GM12878 (cell line): Measurements from ENCODE around the gene SYT12. TPM values are rescaled to one million over a fixed set of nuclear protein-coding genes. Genes with fewer than 3 reads are reported as not detected.

Experiments
- ATAC-seq: fragments of 200-7000 bp; cut with Tn5 transposase; 3 replicates; pipeline ENCODE4 v1.9.1; 2020; ENCODE audit warnings: mild to moderate bottlenecking, moderate library complexity
- BruUV-seq: library from RNA; stranded (reverse); fragments of 400-500 nt; replicated peaks from 2 replicates; lab custom pipeline; 2021; lab: Mats Ljungman, UMichigan
- CTCF ChIA-PET: fragments of 300-600 bp; sonication (Branson Sonifier 250); formaldehyde crosslinking; extraction: SDS; loops from one replicate; lab custom pipeline; 2021; ENCODE audit warnings: inconsistent platforms; lab: Yijun Ruan, JAX
- POLR2A ChIA-PET: fragments of 350-600 bp; formaldehyde crosslinking; extraction: SDS; loops from one replicate; lab custom pipeline; 2021; ENCODE audit warnings: inconsistent platforms; lab: Charles Lee
- RAD21 ChIA-PET: fragments of 300-600 bp; sonication (Branson Sonifier 250); formaldehyde crosslinking; loops from one replicate; lab custom pipeline; 2023; ENCODE audit warnings: antibody characterized with exemption; ENCODE audit not compliant: unreplicated experiment; lab: Charles Lee
- SMC1A ChIA-PET: fragments of 300-600 bp; sonication (Branson Sonifier 250); formaldehyde crosslinking; loops from one replicate; lab custom pipeline; 2023; ENCODE audit not compliant: unreplicated experiment, uncharacterized antibody; lab: Charles Lee
- DNase-seq: peaks from one replicate; pipeline ENCODE4 v3.0.0-alpha.2; 2011; ENCODE audit warnings: low read depth, low spot score
- FAIRE-seq: peaks from 3 replicates; lab custom pipeline; 2011; peaks lifted over from hg19 to GRCh38; lab: Jason Lieb, UNC
- H2AFZ ChIP-seq: 2 replicates; pipeline ENCODE4 v1.6.0; 2011; ENCODE audit warnings: low read depth, low read length, control low read depth; ENCODE audit not compliant: control insufficient read depth
- H3K27ac ChIP-seq: 2 replicates; pipeline ENCODE4 v1.5.1; 2011; ENCODE audit warnings: control low read depth; ENCODE audit not compliant: control insufficient read depth, insufficient read depth
- H3K27me3 ChIP-seq, 2 experiments: replicated peaks in 1 of 2; 2 replicates each; pipeline versions ENCODE4 v1.6.0 to v1.6.1; 2011; ENCODE audit warnings: low read length in 1 of 2; ENCODE audit not compliant: control insufficient read depth in 2 of 2, insufficient read depth in 2 of 2
- H3K36me3 ChIP-seq, 2 experiments: 2 replicates each; pipeline ENCODE4 v1.5.1; 2011; ENCODE audit warnings: low read length in 1 of 2; ENCODE audit not compliant: control insufficient read depth in 2 of 2, insufficient read depth in 2 of 2
- H3K4me1 ChIP-seq: 2 replicates; pipeline ENCODE4 v1.6.1; 2011; ENCODE audit warnings: mild to moderate bottlenecking, low read length, moderate library complexity, mixed read lengths; ENCODE audit not compliant: control insufficient read depth, insufficient read depth
- H3K4me2 ChIP-seq: 2 replicates; pipeline ENCODE4 v1.6.0; 2011; ENCODE audit warnings: control low read depth; ENCODE audit not compliant: control insufficient read depth, insufficient read depth
- H3K4me3 ChIP-seq: fragments of 200-600 bp; sonication (generic); 2 replicates; pipeline ENCODE4 v1.5.1; 2016
- H3K79me2 ChIP-seq: 2 replicates; pipeline ENCODE4 v1.6.0; 2011; ENCODE audit warnings: low read length; ENCODE audit not compliant: control insufficient read depth, insufficient read depth
- H3K9ac ChIP-seq: 2 replicates; pipeline ENCODE4 v1.8.0; 2011; ENCODE audit warnings: low read length, control low read depth, mixed read lengths; ENCODE audit not compliant: control insufficient read depth, insufficient read depth
- H3K9me3 ChIP-seq: replicated peaks from 3 replicates; pipeline ENCODE4 v1.5.1; 2011; ENCODE audit warnings: mild to moderate bottlenecking, low read length; ENCODE audit not compliant: control insufficient read depth, insufficient read depth
- H4K20me1 ChIP-seq: 2 replicates; pipeline ENCODE4 v1.6.0; 2011; ENCODE audit not compliant: control insufficient read depth, insufficient read depth
- ATF7 ChIP-seq: fragments of 450-650 bp; IDR thresholded peaks from 2 replicates; pipeline ENCODE4 v1.6.1; 2016; ENCODE audit warnings: low read depth, mild to moderate bottlenecking
- CBX3 ChIP-seq: fragments of 200-600 bp; sonication (generic); IDR thresholded peaks from 2 replicates; pipeline ENCODE4 v1.6.1; 2016; ENCODE audit warnings: low read depth, borderline replicate concordance
- CREB1 ChIP-seq: IDR thresholded peaks from 2 replicates; pipeline ENCODE4 v1.6.1; 2012; ENCODE audit warnings: low read depth, mild to moderate bottlenecking, inconsistent platforms
- ESRRA ChIP-seq: IDR thresholded peaks from 2 replicates; pipeline ENCODE4 v1.6.1; 2012; ENCODE audit warnings: mild to moderate bottlenecking, low read length, improper control_type of control experiment
- HCFC1 ChIP-seq: fragments of 150-350 bp; IDR thresholded peaks from 2 replicates; pipeline ENCODE4 v1.6.1; 2014; ENCODE audit warnings: low read length
- MEF2B ChIP-seq: fragments of 450-650 bp; IDR thresholded peaks from 2 replicates; pipeline ENCODE4 v1.6.1; 2018; ENCODE audit warnings: mild to moderate bottlenecking, moderate library complexity; ENCODE audit not compliant: partially characterized antibody, poor library complexity, severe bottlenecking
- MLLT1 ChIP-seq: fragments of 450-650 bp; IDR thresholded peaks from 2 replicates; pipeline ENCODE4 v1.6.1; 2016; ENCODE audit warnings: mild to moderate bottlenecking
- RBBP5 ChIP-seq: fragments of 200-600 bp; sonication (generic); conservative IDR thresholded peaks from 2 replicates; pipeline ENCODE4 v1.6.1; 2016
- SREBF2 ChIP-seq: IDR thresholded peaks from 2 replicates; pipeline ENCODE4 v1.6.1; 2012; ENCODE audit warnings: mild to moderate bottlenecking, low read length
- SUZ12 ChIP-seq: fragments of 200-600 bp; sonication (generic); IDR thresholded peaks from one replicate; pipeline ENCODE4 v1.6.1; 2018; ENCODE audit warnings: antibody characterized with exemption, mild to moderate bottlenecking; ENCODE audit not compliant: unreplicated experiment
- USF1 ChIP-seq: IDR thresholded peaks from 2 replicates; pipeline ENCODE4 v1.6.1; 2011; ENCODE audit warnings: borderline replicate concordance, low read depth, mild to moderate bottlenecking, moderate library complexity, mixed read lengths, low read length; ENCODE audit not compliant: insufficient read depth; ENCODE audit errors: extremely low read length
- USF2 ChIP-seq: IDR thresholded peaks from 2 replicates; pipeline ENCODE4 v1.6.1; 2011; ENCODE audit warnings: low read depth, low read length, improper control_type of control experiment, borderline replicate concordance
- ZNF687 ChIP-seq: fragments of 450-650 bp; IDR thresholded peaks from 2 replicates; pipeline ENCODE4 v1.6.1; 2017; ENCODE audit warnings: mild to moderate bottlenecking, moderate library complexity
- ZZZ3 ChIP-seq: IDR thresholded peaks from 2 replicates; pipeline ENCODE4 v1.6.1; 2011; ENCODE audit warnings: low read depth; ENCODE audit not compliant: control insufficient read depth, insufficient read length
- WGBS: methylation state at CpG from one replicate; pipeline ENCODE4 v1.1.6; 2016; ENCODE audit warnings: low lambda C conversion rate; ENCODE audit not compliant: insufficient replicate concordance, insufficient coverage; ENCODE audit errors: missing lambda C conversion rate; 5-methylcytosine and 5-hydroxymethylcytosine counted together
- in situ Hi-C: fragments of 300-500 bp; cut with MboI; formaldehyde crosslinking; loops from 9 replicates; pipeline ENCODE4 v1.14.3; 2018; ENCODE audit warnings: mixed read lengths
- intact Hi-C: fragments of 100-400 bp; cut with micrococcal nuclease; formaldehyde crosslinking; loops from one replicate; pipeline ENCODE4 v1.14.2; 2022; ENCODE audit not compliant: unreplicated experiment
- polyA plus RNA-seq, 11 experiments: library from polyadenylated mRNA; depleted of rRNA in 4 of 11; unstranded in 6 of 11; stranded (reverse) in 5 of 11; fragments of >200 nt; fragmentation: Nextera tagmentation in 4 of 11; fragmentation: Illumina TruSeq in 1 of 11; extraction: Ambion mirVana in 4 of 11; extraction: Trizol in 1 of 11; gene quantifications; 1 replicate in 1 of 11; 2 replicates in 10 of 11; pipeline versions ENCODE4 v1.2.1 to v1.2.3, GENCODE V29; 2011 to 2016; ENCODE audit warnings: inconsistent platforms in 2 of 11, missing spikeins in 2 of 11, low read depth in 1 of 11
- total RNA-seq, 4 experiments: library from RNA; depleted of rRNA in 3 of 4; stranded (reverse); fragments of >200 nt in 3 of 4; fragmentation: Illumina TruSeq in 1 of 4; extraction: Trizol in 1 of 4; gene quantifications; 2 replicates each; pipeline versions ENCODE4 v1.2.1 to v1.2.3, GENCODE V29; 2013 to 2021

SYT12 gene
- total and polyA plus RNA-seq, 10 of the 15 experiments (the other 5 are each of a cell fraction or from before 2014, with no cell fraction given) = 0.02 to 2.3 (median 0.84) TPM; not detected in 1

- ChIA-PET SMC1A (no interaction called here), POLR2A (no interaction called here), RAD21 (no interaction called here), CTCF (interaction anchor here (0.6 kb wide), 1 partner anchor 21 kb away, joined by 4 read pairs; the partner anchor contains the start of gene C11orf86)
- Histone ChIP-seq H3K36me3 (no peaks in the 10 kb centered on the region), H3K4me1 (no peaks in the 10 kb centered on the region), H3K9me3 (no peaks in the 10 kb centered on the region), H3K27ac (no peak overlapping the region), H2AFZ (no peak overlapping the region), H3K9ac (no peak overlapping the region), H3K79me2 (no peaks in the 10 kb centered on the region), H4K20me1 (no peaks in the 10 kb centered on the region), H3K4me2 (no peak overlapping the region), H3K4me3 (no peak overlapping the region), H3K27me3 (no peaks in the 10 kb centered on the region)
- in situ Hi-C loops = no loop called here
- BruUV-seq = no TSS peak
- DNase-seq = no peak
- WGBS = 50% methylated on average over 8 of the region's 8 CpGs
- FAIRE-seq = no peak
- no peak for ATAC-seq
- TF ChIP-seq USF1 = no peak
- TF ChIP-seq SREBF2 = no peak
- no peak for TF ChIP-seq MLLT1
- TF ChIP-seq ZNF687 = no peak
- TF ChIP-seq MEF2B = no peak
- no peak for TF ChIP-seq ZZZ3
- TF ChIP-seq ESRRA = no peak
- no peak for TF ChIP-seq RBBP5
- TF ChIP-seq USF2 = no peak
- TF ChIP-seq HCFC1 = no peak
- TF ChIP-seq CREB1 = no peak
- TF ChIP-seq SUZ12 = no peak
- no peak for TF ChIP-seq CBX3
- no peak for TF ChIP-seq ATF7
- intact Hi-C loops = no loop called here
Observed at GRCh38 chr11:66996609-66997273, 26.2 kb upstream of the SYT12 start.
